ENCODE measurements around the gene NFAM1. TPM values are rescaled to one million over a fixed set of nuclear protein-coding genes. Genes with fewer than 3 reads are reported as not detected.

The NFAM1 gene
- total RNA-seq, 1 donor from 2014 or later: 0.19 TPM

- Mint-ChIP-seq H3K4me3 (peak overlapping the region; percentile 20), H3K36me3 (no peaks in the 10 kb centered on the region), H3K4me1 (peaks cover 46% of the 10 kb centered on the region), H3K27me3 (ENCODE audit: insufficient read depth, low read depth) (peaks cover 34% of the 10 kb centered on the region), H3K27ac (peak overlapping the region; percentile 43), H3K9me3 (peaks cover 3% of the 10 kb centered on the region)
- Histone ChIP-seq H4K20me1 (ENCODE audit: low read depth) (no peaks in the 10 kb centered on the region), H3K4me1 (peaks cover 12% of the 10 kb centered on the region), H3K4me2 (no peak overlapping the region), H3K79me2 (ENCODE audit: low read depth) (no peaks in the 10 kb centered on the region), H3K27ac (no peak overlapping the region), H3K4me3 (no peak overlapping the region), H3K9me3 (ENCODE audit: low read depth) (no peaks in the 10 kb centered on the region), H3K36me3 (no peaks in the 10 kb centered on the region), H3K9ac (no peak overlapping the region), H3K27me3 (peaks cover 12% of the 10 kb centered on the region), H3F3A (ENCODE audit: low read depth) (no peaks in the 10 kb centered on the region), H2AFZ (replicated peaks) (no peak overlapping the region)
- no peak for DNase-seq (ENCODE audit: low spot score)
- TF ChIP-seq EZH2 (IDR thresholded peaks at IDR 0.05): no peak
- no peak for TF ChIP-seq EZH2phosphoT487 (IDR thresholded peaks at IDR 0.05)
- TF ChIP-seq, protein P1, sequence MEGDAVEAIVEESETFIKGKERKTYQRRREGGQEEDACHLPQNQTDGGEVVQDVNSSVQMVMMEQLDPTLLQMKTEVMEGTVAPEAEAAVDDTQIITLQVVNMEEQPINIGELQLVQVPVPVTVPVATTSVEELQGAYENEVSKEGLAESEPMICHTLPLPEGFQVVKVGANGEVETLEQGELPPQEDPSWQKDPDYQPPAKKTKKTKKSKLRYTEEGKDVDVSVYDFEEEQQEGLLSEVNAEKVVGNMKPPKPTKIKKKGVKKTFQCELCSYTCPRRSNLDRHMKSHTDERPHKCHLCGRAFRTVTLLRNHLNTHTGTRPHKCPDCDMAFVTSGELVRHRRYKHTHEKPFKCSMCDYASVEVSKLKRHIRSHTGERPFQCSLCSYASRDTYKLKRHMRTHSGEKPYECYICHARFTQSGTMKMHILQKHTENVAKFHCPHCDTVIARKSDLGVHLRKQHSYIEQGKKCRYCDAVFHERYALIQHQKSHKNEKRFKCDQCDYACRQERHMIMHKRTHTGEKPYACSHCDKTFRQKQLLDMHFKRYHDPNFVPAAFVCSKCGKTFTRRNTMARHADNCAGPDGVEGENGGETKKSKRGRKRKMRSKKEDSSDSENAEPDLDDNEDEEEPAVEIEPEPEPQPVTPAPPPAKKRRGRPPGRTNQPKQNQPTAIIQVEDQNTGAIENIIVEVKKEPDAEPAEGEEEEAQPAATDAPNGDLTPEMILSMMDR (IDR thresholded peaks at IDR 0.05): no peak
Measured at GRCh38 chr22:42425337-42425988, 6.7 kb downstream of the NFAM1 start.

- peak overlapping the region; percentile 69 for H3K4me3 Mint-ChIP-seq
- H3K9me3 Mint-ChIP-seq: no peaks in the 10 kb centered on the region
- Histone ChIP-seq H3K4me1 (peaks cover 8% of the 10 kb centered on the region), H3K4me3 (no peak overlapping the region), H3K9ac (no peak overlapping the region), H4K20me1 (ENCODE audit: low read depth) (no peaks in the 10 kb centered on the region), H3K79me2 (ENCODE audit: low read depth) (no peaks in the 10 kb centered on the region), H3K4me2 (no peak overlapping the region), H3K27me3 (peaks cover 3% of the 10 kb centered on the region), H2AFZ (replicated peaks) (no peak overlapping the region), H3F3A (ENCODE audit: low read depth) (no peaks in the 10 kb centered on the region), H3K36me3 (no peaks in the 10 kb centered on the region), H3K27ac (no peak overlapping the region), H3K9me3 (ENCODE audit: low read depth) (no peaks in the 10 kb centered on the region)
- no peak for TF ChIP-seq EZH2phosphoT487 (IDR thresholded peaks at IDR 0.05)
- TF ChIP-seq, protein P1 (IDR thresholded peaks at IDR 0.05): no peak
- no peak for TF ChIP-seq EZH2 (IDR thresholded peaks at IDR 0.05)
- peaks cover 47% of the 10 kb centered on the region for H3K4me1 Mint-ChIP-seq
- no peaks in the 10 kb centered on the region for H3K36me3 Mint-ChIP-seq
- no peak for DNase-seq (ENCODE audit: low spot score)
- peak overlapping the region; percentile 87 for H3K27ac Mint-ChIP-seq
- H3K27me3 Mint-ChIP-seq (ENCODE audit: insufficient read depth, low read depth): peaks cover 16% of the 10 kb centered on the region
Measured at GRCh38 chr22:42419243-42419881, 12.8 kb downstream of the NFAM1 start.

DNA sequence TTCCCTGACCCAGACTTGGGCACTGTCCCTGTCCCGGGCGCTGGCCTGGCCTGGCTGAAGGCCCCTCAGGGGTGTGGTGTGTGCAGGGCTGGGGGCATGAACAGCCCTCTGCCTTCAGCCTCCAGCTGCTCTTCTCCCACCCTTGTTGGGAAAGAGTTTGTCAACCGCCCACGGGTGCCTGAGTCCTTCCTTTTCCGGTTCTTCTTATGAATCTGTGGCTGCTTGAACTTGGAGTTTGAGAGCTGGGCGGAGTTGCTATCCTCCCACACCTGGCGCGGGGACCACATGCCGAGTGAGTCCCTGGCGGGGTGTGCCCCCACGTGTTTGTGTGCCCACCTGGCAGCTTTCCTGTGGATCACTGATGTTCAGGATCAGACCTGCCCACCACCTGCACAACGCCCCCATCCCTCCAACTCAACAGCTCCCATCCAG, 13.4 kb downstream of the NFAM1 start:
- H3K4me3 ChIP-seq: no peak overlapping the region
- peaks cover 8% of the 10 kb centered on the region for H3K4me1 ChIP-seq
- no peaks in the 10 kb centered on the region for H3K36me3 ChIP-seq
- H2AFZ ChIP-seq (replicated peaks): no peak overlapping the region
- Mint-ChIP-seq H3K27me3 (ENCODE audit: insufficient read depth, low read depth) (peaks cover 14% of the 10 kb centered on the region), H3K9me3 (no peaks in the 10 kb centered on the region), H3K27ac (peak overlapping the region; percentile 39), H3K4me3 (peak overlapping the region; percentile 69), H3K4me1 (peaks cover 50% of the 10 kb centered on the region), H3K36me3 (no peaks in the 10 kb centered on the region)
- no peaks in the 10 kb centered on the region for H3K79me2 ChIP-seq (ENCODE audit: low read depth)
- TF ChIP-seq EZH2 (IDR thresholded peaks at IDR 0.05): no peak
- TF ChIP-seq, protein P1 (IDR thresholded peaks at IDR 0.05): no peak
- no peaks in the 10 kb centered on the region for H4K20me1 ChIP-seq (ENCODE audit: low read depth)
- DNase-seq (ENCODE audit: low spot score): no peak
- no peaks in the 10 kb centered on the region for H3K27me3 ChIP-seq
- H3K4me2 ChIP-seq: no peak overlapping the region
- no peak overlapping the region for H3K9ac ChIP-seq
- H3K27ac ChIP-seq: no peak overlapping the region
- H3F3A ChIP-seq (ENCODE audit: low read depth): peaks cover 4% of the 10 kb centered on the region
- no peaks in the 10 kb centered on the region for H3K9me3 ChIP-seq (ENCODE audit: low read depth)

All from neural progenitor cell (in vitro differentiated cells).